GM13977 (cell line): ENCODE data around the gene MYL4.

ENCODE experiments used
- DNase-seq: peaks from one replicate; pipeline ENCODE4 v3.0.0; 2012; ENCODE audit warnings: low spot score
- CTCF ChIP-seq: IDR thresholded peaks from 2 replicates; pipeline ENCODE4 v1.5.1; 2012; ENCODE audit warnings: mild to moderate bottlenecking, control low read depth; ENCODE audit not compliant: insufficient read depth; ENCODE audit errors: extremely low read depth, missing control alignments
- in situ Hi-C: fragments of 300-500 bp; cut with MboI; formaldehyde crosslinking; loops from one replicate; pipeline ENCODE4 v1.12.0; 2022; ENCODE audit warnings: low sequenced_read_pairs, low pct_unique_long_range_greater_than_20kb, mixed read lengths, inconsistent platforms; ENCODE audit not compliant: unreplicated experiment

The MYL4 gene

DNA sequence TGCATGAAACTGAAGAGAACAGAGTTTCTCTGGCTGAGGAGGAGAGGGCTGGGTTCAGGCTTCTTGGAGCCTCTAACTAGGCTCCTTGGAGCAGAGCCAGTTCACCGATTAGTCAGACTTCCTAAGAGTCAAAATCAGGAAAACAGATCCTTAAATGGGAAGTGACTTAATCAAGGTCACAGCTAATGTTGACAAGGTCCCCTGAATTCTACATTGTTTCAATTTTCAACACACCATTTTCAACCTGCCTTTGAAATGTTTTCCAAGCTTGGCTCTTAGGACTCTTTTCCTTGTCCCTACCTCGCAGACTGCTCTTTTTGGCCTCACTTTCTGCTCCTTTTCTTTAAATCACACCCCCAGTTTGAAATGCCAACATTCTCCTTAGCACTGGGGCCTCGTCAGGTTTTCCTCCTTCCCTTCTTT lies 16.3 kb downstream of the MYL4 start:
- in situ Hi-C loops: no loop called here
- DNase-seq: no peak
- no peak for TF ChIP-seq CTCF

DNA sequence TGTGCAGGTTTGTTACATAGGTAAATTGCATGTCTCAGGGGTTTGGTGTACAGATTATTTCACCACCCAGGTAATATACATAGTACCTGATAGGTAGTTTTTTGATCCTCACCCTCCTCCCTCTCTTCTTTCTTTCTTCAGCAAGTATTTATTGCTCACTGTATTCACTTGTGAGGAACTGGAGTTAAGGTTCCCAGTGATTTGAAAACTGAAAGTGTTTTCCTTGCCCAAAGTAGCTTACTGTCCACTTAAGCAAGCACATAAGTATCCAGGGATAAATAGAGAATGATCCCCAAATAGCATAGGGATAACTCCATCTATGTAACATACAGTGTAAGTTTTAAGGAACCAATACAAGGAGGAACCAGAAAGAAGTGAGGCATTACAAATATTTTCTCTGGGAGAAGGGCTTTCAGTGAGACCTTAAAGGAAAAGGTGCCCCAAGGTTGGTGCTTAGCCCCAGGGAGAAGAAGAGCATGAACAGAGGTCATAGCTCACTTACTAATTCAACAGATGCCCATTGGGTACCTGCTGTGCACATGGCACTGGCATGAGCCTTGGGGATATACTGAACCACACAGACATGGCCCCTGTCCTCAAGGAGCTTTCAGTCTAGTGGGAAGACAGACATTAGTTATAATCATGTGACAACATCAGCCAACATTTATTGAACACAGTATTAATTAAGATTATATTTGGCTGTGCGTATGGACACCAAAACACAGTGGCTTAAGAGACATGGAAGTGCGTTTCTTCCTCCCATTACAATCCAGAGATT lies 17.0 kb downstream of the MYL4 start:
- DNase-seq: no peak
- in situ Hi-C loops: no loop called here
- TF ChIP-seq CTCF: no peak

GRCh38 chr17:47227862-47228261 lies 18.7 kb downstream of the MYL4 start:
- DNase-seq: no peak
- in situ Hi-C loops: no loop called here
- TF ChIP-seq CTCF: no peak

DNA sequence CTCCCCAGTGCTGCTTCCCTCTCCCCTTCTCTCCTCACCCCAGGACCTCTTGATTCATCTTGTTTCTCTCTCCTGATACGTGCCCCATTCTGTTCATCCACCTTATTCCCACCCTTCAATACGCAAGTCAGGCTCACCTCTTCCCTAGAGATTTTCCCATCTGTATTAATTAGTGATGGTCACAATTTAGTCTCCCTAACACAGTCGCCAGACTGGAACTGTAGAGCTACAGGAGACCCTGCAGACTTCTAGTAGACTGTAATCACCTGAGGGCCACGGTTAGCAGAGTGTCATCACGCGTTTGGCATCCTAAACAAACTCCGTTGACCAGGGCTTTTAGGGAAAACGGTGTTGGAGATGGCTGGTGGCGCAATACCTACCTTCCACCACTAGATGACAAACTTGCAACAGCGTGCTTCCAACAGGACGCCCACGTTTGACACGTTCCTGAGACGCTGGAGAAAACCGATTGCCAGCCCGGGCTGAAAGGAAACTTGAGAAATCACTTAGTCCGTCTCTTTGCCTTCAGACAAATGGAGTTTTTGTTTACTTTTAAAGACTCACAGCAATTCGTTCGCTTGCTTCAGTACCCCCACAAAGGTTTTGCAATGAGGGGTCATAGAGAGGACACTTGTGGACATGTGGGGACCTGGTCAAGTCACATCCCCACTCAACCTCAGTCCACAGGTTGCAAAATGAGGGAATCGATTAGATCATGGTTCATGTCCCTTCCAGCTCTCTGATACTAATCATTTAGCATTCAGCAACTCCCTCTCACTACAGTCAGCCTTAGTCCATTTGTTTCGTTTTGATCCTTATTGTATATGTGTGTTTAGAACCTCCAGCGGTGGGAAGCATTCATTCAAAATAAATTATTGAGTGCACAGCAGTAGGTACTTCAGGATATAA lies 20.6 kb downstream of the MYL4 start:
- in situ Hi-C loops: loop anchor here (10.0 kb wide), 1 partner anchor 85 kb away; no protein-coding TSS in a partner anchor
- DNase-seq: peak; percentile 78
- TF ChIP-seq CTCF: peak; percentile 93

DNA sequence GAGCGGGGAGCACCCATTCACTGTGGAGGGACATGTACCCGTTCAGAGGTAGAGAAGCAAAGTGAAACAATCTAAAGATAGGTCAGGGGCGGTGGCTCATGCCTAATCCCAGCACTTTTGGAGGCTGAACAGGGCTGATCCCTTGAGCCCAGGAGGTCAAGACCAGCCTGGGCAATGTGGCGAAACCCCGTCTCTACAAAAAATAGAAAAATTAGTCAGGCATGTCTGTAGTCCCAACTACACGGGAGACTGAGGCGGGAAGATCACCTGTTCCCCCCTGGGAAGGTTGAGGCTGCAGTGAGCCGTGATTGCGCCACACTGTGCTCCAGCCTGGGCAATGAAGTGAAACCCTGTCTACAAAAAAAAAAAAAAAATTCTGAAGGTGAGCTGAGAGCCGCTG lies 21.7 kb downstream of the MYL4 start:
- in situ Hi-C loops: loop anchor here (10.0 kb wide), 1 partner anchor 84 kb away; no protein-coding TSS in a partner anchor
- TF ChIP-seq CTCF: no peak
- no peak for DNase-seq

DNA sequence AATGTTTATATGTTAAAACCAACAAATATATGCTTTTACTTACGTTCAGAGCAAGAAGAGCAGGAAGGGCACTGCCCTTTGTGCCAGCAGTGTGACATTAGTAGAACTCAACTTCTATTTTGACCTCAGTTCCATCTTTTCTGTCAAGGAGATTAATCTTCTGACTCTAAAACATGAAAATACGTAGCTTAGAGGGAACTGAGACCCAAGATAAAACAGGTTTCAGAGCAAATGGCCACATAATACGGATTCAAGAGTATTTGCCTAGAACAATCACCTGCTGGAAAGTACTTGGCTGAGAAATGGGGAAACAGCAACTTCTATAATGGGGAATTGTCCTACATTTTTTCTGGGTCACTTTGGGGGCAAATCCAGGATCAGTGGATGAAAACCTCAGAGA lies 22.2 kb downstream of the MYL4 start:
- TF ChIP-seq CTCF: no peak
- in situ Hi-C loops: loop anchor here (10.0 kb wide), 1 partner anchor 83 kb away; no protein-coding TSS in a partner anchor
- no peak for DNase-seq
